Endodermal cell (in vitro differentiated cells): Measurements from ENCODE around the gene RBM20. TPM values are rescaled to one million over a fixed set of nuclear protein-coding genes. Genes with fewer than 3 reads are reported as not detected.
A peak's percentile ranks its signal among the peaks of the same experiment; 100 is the strongest.

Experiments used
- DNase-seq: peaks from one replicate; pipeline ENCODE4 v3.0.0-alpha.2; 2017
- H3K27ac ChIP-seq: 2 replicates; pipeline ENCODE4 v1.5.1; 2013; ENCODE audit warnings: mild to moderate bottlenecking, low read depth, low read length, moderate library complexity
- H3K27me3 ChIP-seq: 2 replicates; pipeline ENCODE4 v1.6.1; 2013; ENCODE audit warnings: mild to moderate bottlenecking, low read length, moderate library complexity; ENCODE audit not compliant: insufficient read depth, control insufficient read depth, poor library complexity, severe bottlenecking
- H3K36me3 ChIP-seq: 2 replicates; pipeline ENCODE4 v1.7.0; 2013; ENCODE audit warnings: mild to moderate bottlenecking, low read length, moderate library complexity; ENCODE audit not compliant: control insufficient read depth, insufficient read depth
- H3K4me1 ChIP-seq: one replicate; pipeline ENCODE4 v1.7.0; 2013; ENCODE audit warnings: low read length; ENCODE audit not compliant: control insufficient read depth, insufficient read depth
- H3K4me3 ChIP-seq: 2 replicates; pipeline ENCODE4 v1.5.1; 2013; ENCODE audit warnings: mild to moderate bottlenecking, low read length, moderate library complexity
- H3K9ac ChIP-seq: 2 replicates; pipeline ENCODE4 v1.6.1; 2013; ENCODE audit warnings: mild to moderate bottlenecking, low read length, moderate library complexity; ENCODE audit not compliant: poor library complexity, severe bottlenecking; ENCODE audit errors: extremely low read depth
- H3K9me3 ChIP-seq: 2 replicates; pipeline ENCODE4 v1.6.1; 2013; ENCODE audit warnings: mild to moderate bottlenecking, low read length, moderate library complexity; ENCODE audit not compliant: control insufficient read depth
- H3K27ac Mint-ChIP-seq: 2 replicates; pipeline ENCODE4 v1.8.0; 2020; ENCODE audit warnings: mixed read lengths
- H3K27me3 Mint-ChIP-seq: 2 replicates; pipeline ENCODE4 v1.8.0; 2021; ENCODE audit warnings: mild to moderate bottlenecking, mixed read lengths; ENCODE audit not compliant: insufficient read depth
- H3K36me3 Mint-ChIP-seq: 2 replicates; pipeline ENCODE4 v1.8.0; 2020; ENCODE audit warnings: low read depth, mixed read lengths
- H3K4me1 Mint-ChIP-seq: 2 replicates; pipeline ENCODE4 v1.8.0; 2020; ENCODE audit warnings: mixed read lengths
- H3K4me3 Mint-ChIP-seq: 2 replicates; pipeline ENCODE4 v1.8.0; 2020; ENCODE audit warnings: mild to moderate bottlenecking, moderate library complexity, mixed read lengths
- H3K9me3 Mint-ChIP-seq: 2 replicates; pipeline ENCODE4 v1.8.0; 2020; ENCODE audit warnings: mild to moderate bottlenecking, mixed read lengths
- WGBS, 2 experiments: methylation state at CpG; one replicate each; pipeline versions ENCODE4 v1.1.5 to v1.1.7; 2013; ENCODE audit warnings: missing lambda C conversion rate in 2 of 2, mixed read lengths in 1 of 2; ENCODE audit not compliant: insufficient coverage in 1 of 2, insufficient read length in 1 of 2; 5-methylcytosine and 5-hydroxymethylcytosine counted together
- total RNA-seq, 2 donors: library from RNA; stranded (reverse); fragmentation: NEBNext Ultra II Directional in 1 of 2; extraction: Animal tissue kit (Norgen Biotek cat#: 25700) in 1 of 2; gene quantifications; 2 replicates in 1 of 2; 3 replicates in 1 of 2; pipeline ENCODE4 v1.2.1, GENCODE V29; 2021
- TF ChIP-seq, protein P1 (sequence below): fragments of 200-600 bp; sonication (generic); conservative IDR thresholded peaks from 2 replicates; pipeline ENCODE4 v1.5.0; 2021; ENCODE audit warnings: antibody characterized with exemption, mild to moderate bottlenecking

The RBM20 gene
- total RNA-seq, 2 donors from 2014 or later = 6.2 to 7.0 TPM

DNA sequence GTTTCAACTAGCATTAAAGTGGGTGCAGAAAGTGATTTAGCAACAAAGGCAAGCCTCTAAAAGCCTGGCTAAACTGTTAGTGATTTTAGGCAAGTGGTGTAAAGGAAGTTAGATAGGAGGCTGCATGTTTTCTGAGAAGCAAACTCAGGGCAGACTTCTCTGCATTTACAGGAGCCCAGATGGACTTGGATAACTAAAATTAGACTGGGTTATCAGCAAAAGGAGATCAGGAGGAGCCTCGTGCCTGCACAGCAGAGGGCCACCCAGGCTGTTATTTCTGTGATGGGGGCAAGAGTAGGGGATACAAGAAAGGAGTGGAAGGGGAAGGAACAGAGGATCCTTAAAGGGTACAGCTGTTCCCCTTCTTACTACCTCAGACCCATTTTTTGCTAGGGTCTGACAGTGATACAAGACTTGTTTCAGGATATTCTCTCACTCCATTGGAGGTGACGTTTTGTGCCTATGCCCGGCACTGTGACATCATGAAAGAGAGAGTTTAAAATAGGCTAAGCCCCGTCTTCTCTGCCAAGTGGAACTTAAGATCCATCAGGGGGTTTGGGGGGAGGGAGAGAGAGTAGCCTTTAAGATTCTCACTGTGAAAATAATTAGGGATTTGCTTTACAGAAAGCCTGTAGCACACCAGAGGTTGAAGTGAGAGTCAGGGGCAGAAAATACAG lies 178.0 kb downstream of the RBM20 start:
- Histone ChIP-seq H3K4me3 (no peak overlapping the region), H3K27ac (peak overlapping the region; percentile 4), H3K9ac (peak overlapping the region; percentile 12), H3K36me3 (no peaks in the 10 kb centered on the region), H3K27me3 (no peaks in the 10 kb centered on the region), H3K4me1 (no peaks in the 10 kb centered on the region), H3K9me3 (no peaks in the 10 kb centered on the region)
- Mint-ChIP-seq H3K4me3 (no peak overlapping the region), H3K27me3 (no peaks in the 10 kb centered on the region), H3K4me1 (peaks cover 22% of the 10 kb centered on the region), H3K36me3 (peaks cover 2% of the 10 kb centered on the region), H3K27ac (no peak overlapping the region), H3K9me3 (no peaks in the 10 kb centered on the region)
- TF ChIP-seq, protein P1, sequence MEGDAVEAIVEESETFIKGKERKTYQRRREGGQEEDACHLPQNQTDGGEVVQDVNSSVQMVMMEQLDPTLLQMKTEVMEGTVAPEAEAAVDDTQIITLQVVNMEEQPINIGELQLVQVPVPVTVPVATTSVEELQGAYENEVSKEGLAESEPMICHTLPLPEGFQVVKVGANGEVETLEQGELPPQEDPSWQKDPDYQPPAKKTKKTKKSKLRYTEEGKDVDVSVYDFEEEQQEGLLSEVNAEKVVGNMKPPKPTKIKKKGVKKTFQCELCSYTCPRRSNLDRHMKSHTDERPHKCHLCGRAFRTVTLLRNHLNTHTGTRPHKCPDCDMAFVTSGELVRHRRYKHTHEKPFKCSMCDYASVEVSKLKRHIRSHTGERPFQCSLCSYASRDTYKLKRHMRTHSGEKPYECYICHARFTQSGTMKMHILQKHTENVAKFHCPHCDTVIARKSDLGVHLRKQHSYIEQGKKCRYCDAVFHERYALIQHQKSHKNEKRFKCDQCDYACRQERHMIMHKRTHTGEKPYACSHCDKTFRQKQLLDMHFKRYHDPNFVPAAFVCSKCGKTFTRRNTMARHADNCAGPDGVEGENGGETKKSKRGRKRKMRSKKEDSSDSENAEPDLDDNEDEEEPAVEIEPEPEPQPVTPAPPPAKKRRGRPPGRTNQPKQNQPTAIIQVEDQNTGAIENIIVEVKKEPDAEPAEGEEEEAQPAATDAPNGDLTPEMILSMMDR = no peak
- DNase-seq = no peak
- WGBS, 2 experiments = 57 to 78% methylated on average over 4 of the region's 4 CpGs

DNA sequence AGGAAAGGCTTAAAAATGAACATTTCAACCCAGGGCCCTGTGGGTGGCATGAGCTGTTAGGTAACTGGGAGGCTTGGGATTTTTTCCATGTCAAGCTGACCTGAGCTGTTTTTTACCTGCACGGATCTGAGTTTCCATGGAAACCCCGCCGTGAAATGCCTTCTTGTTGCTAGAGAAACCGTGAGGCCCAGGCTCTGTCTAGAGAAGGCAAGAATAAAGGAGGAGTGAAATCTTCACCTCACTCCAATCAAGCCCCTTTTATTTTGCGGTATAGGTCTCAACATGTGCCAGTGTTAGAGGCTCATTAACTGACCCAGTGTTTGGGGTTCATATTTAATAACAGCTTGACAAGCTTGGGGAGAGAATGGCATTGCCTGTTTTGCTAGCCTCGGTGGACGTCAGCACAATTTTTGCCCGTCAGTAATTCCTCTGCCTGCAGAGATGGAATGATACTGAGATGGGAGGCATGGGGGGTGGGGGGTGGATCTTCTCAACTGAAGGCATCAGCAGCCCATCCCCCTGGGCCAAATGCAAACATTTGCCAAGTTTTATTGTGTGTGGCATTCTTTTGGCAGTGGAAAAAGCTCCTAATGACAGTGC lies 178.7 kb downstream of the RBM20 start:
- no peaks in the 10 kb centered on the region for H3K36me3 ChIP-seq
- Mint-ChIP-seq H3K4me1 (peaks cover 22% of the 10 kb centered on the region), H3K27ac (no peak overlapping the region), H3K9me3 (no peaks in the 10 kb centered on the region), H3K36me3 (peaks cover 2% of the 10 kb centered on the region), H3K4me3 (no peak overlapping the region), H3K27me3 (no peaks in the 10 kb centered on the region)
- H3K9ac ChIP-seq = peak overlapping the region; percentile 12
- no peak overlapping the region for H3K4me3 ChIP-seq
- peak overlapping the region; percentile 4 for H3K27ac ChIP-seq
- H3K9me3 ChIP-seq = no peaks in the 10 kb centered on the region
- no peaks in the 10 kb centered on the region for H3K4me1 ChIP-seq
- no peaks in the 10 kb centered on the region for H3K27me3 ChIP-seq
- DNase-seq = peak; percentile 91
- TF ChIP-seq, protein P1 = no peak
- WGBS, 2 experiments = 53 to 73% methylated on average over 4 to 8 of the region's 8 CpGs

DNA sequence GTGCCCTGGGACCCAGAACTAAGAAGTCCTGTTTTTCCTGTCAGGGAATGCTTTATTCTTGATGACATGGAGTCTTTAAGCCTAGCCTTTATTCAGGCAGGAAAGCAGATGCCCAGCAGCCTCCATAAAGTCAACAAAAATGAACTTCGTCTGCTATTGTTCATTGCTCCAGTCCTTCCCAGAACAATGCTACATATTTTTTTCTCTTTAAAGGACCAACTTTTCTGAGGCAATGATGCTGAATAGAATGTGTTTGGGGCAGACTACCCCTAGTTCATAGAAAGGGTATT lies 180.0 kb downstream of the RBM20 start:
- no peaks in the 10 kb centered on the region for H3K27me3 Mint-ChIP-seq
- no peak overlapping the region for H3K27ac Mint-ChIP-seq
- no peaks in the 10 kb centered on the region for H3K9me3 Mint-ChIP-seq
- TF ChIP-seq, protein P1 = no peak
- WGBS, 2 experiments = 93 to 100% methylated on average over 1 of the region's 1 CpG
- H3K4me1 Mint-ChIP-seq = peaks cover 19% of the 10 kb centered on the region
- H3K9me3 ChIP-seq = no peaks in the 10 kb centered on the region
- H3K36me3 ChIP-seq = no peaks in the 10 kb centered on the region
- no peak for DNase-seq
- H3K4me3 Mint-ChIP-seq = no peak overlapping the region
- H3K27me3 ChIP-seq = no peaks in the 10 kb centered on the region
- H3K36me3 Mint-ChIP-seq = peaks cover 2% of the 10 kb centered on the region
- no peak overlapping the region for H3K4me3 ChIP-seq
- no peak overlapping the region for H3K27ac ChIP-seq
- no peak overlapping the region for H3K9ac ChIP-seq
- H3K4me1 ChIP-seq = no peaks in the 10 kb centered on the region
